B cell (primary cell): ENCODE measurements around the gene TET2. TPM values are rescaled to one million over a fixed set of nuclear protein-coding genes. Genes with fewer than 3 reads are reported as not detected.

Experiments used
- ATAC-seq: fragments of 200-7000 bp; cut with Tn5 transposase; one replicate; pipeline ENCODE4 v1.10.0; 2021; ENCODE audit warnings: low read depth, mild to moderate bottlenecking, moderate number of reproducible peaks, moderate library complexity
- CTCF ChIA-PET: fragments of 350-600 bp; sonication (Branson Sonifier 250); formaldehyde crosslinking; loops from one replicate; lab custom pipeline; 2021; ENCODE audit warnings: antibody characterized with exemption, inconsistent platforms; lab: Charles Lee
- POLR2A ChIA-PET: fragments of 350-600 bp; sonication (Branson Sonifier 250); formaldehyde crosslinking; loops from one replicate; lab custom pipeline; 2021; ENCODE audit warnings: antibody characterized with exemption; lab: Charles Lee
- DNase-seq: peaks from one replicate; pipeline ENCODE4 v3.0.0; 2013
- H2AFZ ChIP-seq: 2 replicates; pipeline ENCODE4 v1.6.1; 2012; ENCODE audit warnings: mild to moderate bottlenecking, low read depth, low read length; ENCODE audit not compliant: insufficient read depth, poor library complexity, severe bottlenecking
- H3K27ac ChIP-seq, 2 donors: 1 replicate in 1 of 2; 2 replicates in 1 of 2; pipeline ENCODE4 v1.5.1; 2012 to 2013; ENCODE audit warnings: low read length in 2 of 2, mild to moderate bottlenecking in 2 of 2, moderate library complexity in 1 of 2
- H3K27me3 ChIP-seq, 4 experiments: fragments of 200-600 bp in 1 of 4; sonication (generic) in 1 of 4; replicated peaks in 1 of 4; 1 replicate in 2 of 4; 2 replicates in 2 of 4; pipeline versions ENCODE4 v1.6.1 to v1.7.0; 2013 to 2016; ENCODE audit warnings: low read length in 3 of 4, mild to moderate bottlenecking in 2 of 4, mixed read lengths in 1 of 4, moderate library complexity in 1 of 4; ENCODE audit not compliant: insufficient read depth in 4 of 4, control insufficient read depth in 3 of 4; ENCODE audit errors: control extremely low read depth in 1 of 4
- H3K36me3 ChIP-seq, 2 experiments: replicated peaks in 1 of 2; 1 replicate in 1 of 2; 2 replicates in 1 of 2; pipeline versions ENCODE4 v1.6.1 to v1.7.1; 2013; ENCODE audit warnings: low read length in 1 of 2; ENCODE audit not compliant: insufficient read depth in 2 of 2, control insufficient read depth in 1 of 2; ENCODE audit errors: control extremely low read depth in 1 of 2, extremely low read depth in 1 of 2
- H3K4me1 ChIP-seq, 2 donors: fragments of 200-600 bp in 1 of 2; sonication (generic) in 1 of 2; 1 replicate in 1 of 2; 2 replicates in 1 of 2; pipeline versions ENCODE4 v1.5.1 to v1.6.1; 2013 to 2017; ENCODE audit warnings: low read length in 2 of 2; ENCODE audit not compliant: control insufficient read depth in 2 of 2, insufficient read depth in 2 of 2
- H3K4me2 ChIP-seq: replicated peaks from 2 replicates; pipeline ENCODE3; 2012; ENCODE audit warnings: mild to moderate bottlenecking, low read depth, low read length; ENCODE audit not compliant: poor library complexity, severe bottlenecking
- H3K4me3 ChIP-seq, 5 experiments: fragments of 200-600 bp in 1 of 5; sonication (generic) in 1 of 5; 1 replicate in 3 of 5; 2 replicates in 2 of 5; pipeline versions ENCODE4 v1.5.1 to v1.7.0; 2011 to 2016; ENCODE audit warnings: low read length in 4 of 5, mild to moderate bottlenecking in 4 of 5, low read depth in 2 of 5, control low read depth in 1 of 5, moderate library complexity in 1 of 5; ENCODE audit not compliant: insufficient read depth in 1 of 5; ENCODE audit errors: control extremely low read depth in 1 of 5, extremely low read depth in 1 of 5
- H3K79me2 ChIP-seq: fragments of 200-600 bp; sonication (generic); one replicate; pipeline ENCODE4 v1.6.0; 2016; ENCODE audit warnings: low read length; ENCODE audit not compliant: control insufficient read depth, insufficient read depth
- H3K9ac ChIP-seq: fragments of 200-600 bp; sonication (generic); 2 replicates; pipeline ENCODE4 v1.6.1; 2017; ENCODE audit warnings: mild to moderate bottlenecking, low read length, moderate library complexity
- H3K9me3 ChIP-seq, 3 donors: one replicate each; pipeline versions ENCODE4 v1.6.1 to v1.7.1; 2013; ENCODE audit warnings: low read length in 2 of 3; ENCODE audit not compliant: control insufficient read depth in 2 of 3, insufficient read depth in 1 of 3; ENCODE audit errors: control extremely low read depth in 1 of 3
- H4K20me1 ChIP-seq: 2 replicates; pipeline ENCODE4 v1.6.0; 2012; ENCODE audit warnings: mild to moderate bottlenecking, low read length; ENCODE audit not compliant: insufficient read depth, control insufficient read depth, poor library complexity, severe bottlenecking
- H3K27ac Mint-ChIP-seq: one replicate; pipeline ENCODE4 v1.8.0; 2021; ENCODE audit warnings: mixed read lengths
- H3K27me3 Mint-ChIP-seq: one replicate; pipeline ENCODE4 v1.8.0; 2021; ENCODE audit warnings: mixed read lengths
- H3K4me1 Mint-ChIP-seq: one replicate; pipeline ENCODE4 v1.8.0; 2021; ENCODE audit warnings: mixed read lengths
- H3K4me3 Mint-ChIP-seq: one replicate; pipeline ENCODE4 v1.8.0; 2021; ENCODE audit warnings: mixed read lengths
- H3K9me3 Mint-ChIP-seq: one replicate; pipeline ENCODE4 v1.8.0; 2022; ENCODE audit warnings: mixed read lengths; ENCODE audit not compliant: insufficient read depth
- EZH2 ChIP-seq: IDR thresholded peaks from 2 replicates; pipeline ENCODE4 v1.6.1; 2012; ENCODE audit warnings: borderline replicate concordance, low read depth, mild to moderate bottlenecking, moderate library complexity, low read length; ENCODE audit not compliant: insufficient read depth, poor library complexity, severe bottlenecking
- WGBS: methylation state at CpG from one replicate; pipeline ENCODE4 v1.1.5; 2013; ENCODE audit warnings: missing lambda C conversion rate; ENCODE audit not compliant: insufficient coverage; 5-methylcytosine and 5-hydroxymethylcytosine counted together
- intact Hi-C: fragments of 100-400 bp; cut with micrococcal nuclease; formaldehyde crosslinking; loops from one replicate; pipeline ENCODE4 v1.10.0; 2022
- polyA plus RNA-seq: library from polyadenylated mRNA; depleted of rRNA; stranded (reverse); fragments of >200 nt; gene quantifications from 2 replicates; pipeline ENCODE4 v1.2.3, GENCODE V29; 2012
- total RNA-seq, 2 donors: library from RNA; stranded (reverse); fragments of 120-200 nt in 1 of 2; gene quantifications; 1 replicate in 1 of 2; 2 replicates in 1 of 2; pipeline versions ENCODE4 v1.2.3 to v1.2.4, GENCODE V29; 2013 to 2022
- TF ChIP-seq, protein P1 (sequence below): fragments of 200-600 bp; IDR thresholded peaks from one replicate; pipeline ENCODE4 v1.8.0; 2022; ENCODE audit warnings: antibody characterized with exemption, mild to moderate bottlenecking

Gene TET2
- total and polyA plus RNA-seq, 2 donors (not counting 1 experiment from before 2014, with no cell fraction given): 7.1 to 56.8 TPM

- no peaks in the 10 kb centered on the region for H3K27me3 ChIP-seq
- no peaks in the 10 kb centered on the region for H3K4me1 Mint-ChIP-seq
- intact Hi-C loops: no loop called here
- no peak overlapping the region for H3K9ac ChIP-seq
- no peaks in the 10 kb centered on the region for H4K20me1 ChIP-seq
- no peak for DNase-seq
- H3K36me3 ChIP-seq: no peaks in the 10 kb centered on the region
- POLR2A ChIA-PET: no interaction called here
- ATAC-seq: no peak
- H3K4me1 ChIP-seq: no peaks in the 10 kb centered on the region
- peaks cover 3% of the 10 kb centered on the region for H3K27me3 Mint-ChIP-seq
- CTCF ChIA-PET: no interaction called here
- H3K27ac ChIP-seq: no peak overlapping the region
- H3K9me3 ChIP-seq: no peaks in the 10 kb centered on the region
- no peaks in the 10 kb centered on the region for H3K79me2 ChIP-seq
- 100% methylated on average over 3 of the region's 5 CpGs for WGBS
- no peak overlapping the region for H2AFZ ChIP-seq
- H3K4me2 ChIP-seq: no peak overlapping the region
- no peak overlapping the region for H3K4me3 Mint-ChIP-seq
- H3K4me3 ChIP-seq: no peak overlapping the region
- no peak overlapping the region for H3K27ac Mint-ChIP-seq
- peaks cover 3% of the 10 kb centered on the region for H3K9me3 Mint-ChIP-seq
- no peak for TF ChIP-seq EZH2
- TF ChIP-seq, protein P1, sequence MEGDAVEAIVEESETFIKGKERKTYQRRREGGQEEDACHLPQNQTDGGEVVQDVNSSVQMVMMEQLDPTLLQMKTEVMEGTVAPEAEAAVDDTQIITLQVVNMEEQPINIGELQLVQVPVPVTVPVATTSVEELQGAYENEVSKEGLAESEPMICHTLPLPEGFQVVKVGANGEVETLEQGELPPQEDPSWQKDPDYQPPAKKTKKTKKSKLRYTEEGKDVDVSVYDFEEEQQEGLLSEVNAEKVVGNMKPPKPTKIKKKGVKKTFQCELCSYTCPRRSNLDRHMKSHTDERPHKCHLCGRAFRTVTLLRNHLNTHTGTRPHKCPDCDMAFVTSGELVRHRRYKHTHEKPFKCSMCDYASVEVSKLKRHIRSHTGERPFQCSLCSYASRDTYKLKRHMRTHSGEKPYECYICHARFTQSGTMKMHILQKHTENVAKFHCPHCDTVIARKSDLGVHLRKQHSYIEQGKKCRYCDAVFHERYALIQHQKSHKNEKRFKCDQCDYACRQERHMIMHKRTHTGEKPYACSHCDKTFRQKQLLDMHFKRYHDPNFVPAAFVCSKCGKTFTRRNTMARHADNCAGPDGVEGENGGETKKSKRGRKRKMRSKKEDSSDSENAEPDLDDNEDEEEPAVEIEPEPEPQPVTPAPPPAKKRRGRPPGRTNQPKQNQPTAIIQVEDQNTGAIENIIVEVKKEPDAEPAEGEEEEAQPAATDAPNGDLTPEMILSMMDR: no peak
Observed at GRCh38 chr4:105129286-105130040, 17.2 kb upstream of the TET2 start.

DNA sequence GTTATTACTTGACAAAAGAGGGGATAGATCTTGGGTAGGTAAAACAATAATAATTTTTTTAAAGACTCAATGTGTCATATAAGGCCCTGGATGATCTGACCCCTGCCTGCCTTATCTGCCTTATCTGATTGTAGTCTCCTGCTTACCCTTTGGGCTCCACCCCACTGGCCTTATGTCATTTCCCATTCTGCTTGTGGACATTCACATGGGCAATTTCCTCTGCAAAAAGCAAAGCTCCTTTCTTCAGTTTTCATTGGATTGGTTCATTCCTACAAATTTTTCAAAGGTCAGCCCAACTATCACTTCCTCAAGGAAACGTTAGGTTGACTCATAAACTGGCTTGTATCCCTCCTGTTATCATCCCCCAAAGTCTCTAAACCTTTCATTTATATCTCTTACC lies 15.7 kb upstream of the TET2 start:
- Histone ChIP-seq H3K4me3 (no peak overlapping the region), H3K79me2 (no peaks in the 10 kb centered on the region), H3K9me3 (no peaks in the 10 kb centered on the region), H3K9ac (no peak overlapping the region), H3K4me2 (no peak overlapping the region), H3K4me1 (peaks cover 0 to 5% of the 10 kb centered on the region in 2 donors), H3K27ac (no peak overlapping the region), H2AFZ (no peak overlapping the region), H4K20me1 (no peaks in the 10 kb centered on the region), H3K36me3 (no peaks in the 10 kb centered on the region), H3K27me3 (no peaks in the 10 kb centered on the region)
- CTCF ChIA-PET: no interaction called here
- POLR2A ChIA-PET: no interaction called here
- H3K27ac Mint-ChIP-seq: no peak overlapping the region
- peaks cover 3% of the 10 kb centered on the region for H3K27me3 Mint-ChIP-seq
- no CpG with 5 or more reads among the region's 1 CpG for WGBS
- TF ChIP-seq EZH2: no peak
- TF ChIP-seq, protein P1: no peak
- no peaks in the 10 kb centered on the region for H3K4me1 Mint-ChIP-seq
- H3K9me3 Mint-ChIP-seq: peaks cover 3% of the 10 kb centered on the region
- H3K4me3 Mint-ChIP-seq: no peak overlapping the region
- ATAC-seq (no peak), DNase-seq (no peak)
- intact Hi-C loops: no loop called here
